GM06990 (cell line): ENCODE data around the gene C2CD4C.

Source experiments
- DNase-seq: peaks from one replicate; pipeline ENCODE4 v3.0.0-alpha.2; 2011; ENCODE audit not compliant: insufficient read length; ENCODE audit errors: extremely low read depth
- H3K27me3 ChIP-seq: replicated peaks from 2 replicates; pipeline ENCODE4 v1.6.0; 2011; ENCODE audit warnings: low read length; ENCODE audit not compliant: control insufficient read depth, insufficient read depth
- H3K36me3 ChIP-seq: 2 replicates; pipeline ENCODE4 v1.5.1; 2011; ENCODE audit warnings: low read length; ENCODE audit not compliant: control insufficient read depth, insufficient read depth
- H3K4me3 ChIP-seq: replicated peaks from 2 replicates; pipeline ENCODE4 v1.5.1; 2011; ENCODE audit warnings: low read depth, mild to moderate bottlenecking, control low read depth, low read length
- CTCF ChIP-seq: IDR thresholded peaks from 2 replicates; pipeline ENCODE4 v1.5.1; 2011; ENCODE audit warnings: low read length, control low read depth, mild to moderate bottlenecking, inconsistent platforms; ENCODE audit not compliant: insufficient read depth, poor library complexity, severe bottlenecking

C2CD4C gene

DNA sequence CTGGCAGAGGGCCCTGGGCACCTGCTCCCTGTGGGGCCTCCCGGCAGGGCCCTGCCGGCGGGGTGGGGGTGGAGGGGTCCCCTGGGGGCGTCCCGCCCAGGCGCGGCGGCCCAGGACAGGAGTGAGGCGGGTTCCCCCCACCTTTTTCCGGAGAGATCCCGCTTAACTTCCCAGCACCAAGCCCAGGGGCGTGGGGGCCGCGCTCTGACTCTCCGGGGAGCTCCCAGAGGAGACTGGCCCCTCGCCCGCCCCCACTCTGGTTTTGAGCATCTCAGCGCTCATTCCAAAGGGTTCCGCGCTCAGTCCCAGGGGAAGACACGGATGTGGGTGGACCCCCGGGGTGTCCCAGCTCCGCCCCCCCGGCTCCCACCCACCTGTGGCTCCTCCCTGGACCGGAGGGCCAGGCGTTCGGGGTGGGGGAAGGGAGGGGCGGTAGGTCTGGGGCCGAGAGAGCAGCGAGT is 476 bp downstream of the C2CD4C start:
- no peak for DNase-seq
- Histone ChIP-seq H3K4me3 (no peak overlapping the region), H3K36me3 (no peaks in the 10 kb centered on the region), H3K27me3 (no peaks in the 10 kb centered on the region)
- no peak for TF ChIP-seq CTCF

DNA sequence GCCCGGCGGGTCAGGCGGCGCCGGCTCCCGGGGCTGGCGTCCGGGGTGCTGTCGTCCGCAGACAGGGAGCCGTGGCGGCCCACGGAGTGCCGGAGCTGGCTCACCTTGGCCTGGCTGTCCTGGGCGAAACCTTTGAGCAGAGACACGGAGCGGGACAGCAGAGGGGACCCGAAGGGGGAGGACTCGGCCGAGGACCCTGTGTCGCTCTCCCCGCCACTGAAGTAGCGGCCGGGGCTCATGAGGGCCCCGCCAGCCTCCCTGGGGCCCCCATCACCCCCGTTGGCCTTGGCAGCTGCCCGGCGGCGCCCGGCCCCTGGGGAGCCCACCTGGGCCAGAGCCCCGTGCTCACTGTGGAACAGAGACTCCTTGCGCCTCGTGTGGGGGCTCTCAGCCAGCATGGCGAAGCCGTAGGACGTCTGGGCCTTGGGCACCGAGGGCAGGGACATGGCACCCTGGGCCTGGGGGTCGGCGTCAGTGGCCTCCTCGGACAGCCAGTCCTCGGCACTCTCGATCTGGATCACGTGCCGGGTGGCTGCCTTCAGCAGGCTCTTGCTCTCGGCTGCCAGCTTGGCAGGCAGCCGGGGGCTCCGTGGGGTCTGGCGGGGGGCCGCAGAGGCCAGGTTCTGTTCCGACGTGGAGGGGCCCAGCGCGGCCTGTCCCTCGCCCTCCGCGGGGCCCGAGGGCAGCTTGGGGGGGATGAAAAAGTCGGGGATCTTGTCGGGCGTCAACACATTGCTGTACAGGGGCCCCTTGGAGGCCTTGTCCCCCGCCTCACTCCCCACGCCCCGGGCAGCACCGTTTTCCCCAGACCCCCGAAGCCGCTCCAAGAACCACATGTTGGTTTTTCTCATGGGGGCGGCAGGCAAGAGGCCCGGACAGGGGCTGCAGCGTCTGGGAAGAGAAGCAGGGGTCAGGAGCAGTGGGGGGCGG is 1.2 kb downstream of the C2CD4C start:
- no peak for TF ChIP-seq CTCF
- no peak for DNase-seq
- no peak overlapping the region for H3K4me3 ChIP-seq
- no peaks in the 10 kb centered on the region for H3K27me3 ChIP-seq
- H3K36me3 ChIP-seq: no peaks in the 10 kb centered on the region

DNA sequence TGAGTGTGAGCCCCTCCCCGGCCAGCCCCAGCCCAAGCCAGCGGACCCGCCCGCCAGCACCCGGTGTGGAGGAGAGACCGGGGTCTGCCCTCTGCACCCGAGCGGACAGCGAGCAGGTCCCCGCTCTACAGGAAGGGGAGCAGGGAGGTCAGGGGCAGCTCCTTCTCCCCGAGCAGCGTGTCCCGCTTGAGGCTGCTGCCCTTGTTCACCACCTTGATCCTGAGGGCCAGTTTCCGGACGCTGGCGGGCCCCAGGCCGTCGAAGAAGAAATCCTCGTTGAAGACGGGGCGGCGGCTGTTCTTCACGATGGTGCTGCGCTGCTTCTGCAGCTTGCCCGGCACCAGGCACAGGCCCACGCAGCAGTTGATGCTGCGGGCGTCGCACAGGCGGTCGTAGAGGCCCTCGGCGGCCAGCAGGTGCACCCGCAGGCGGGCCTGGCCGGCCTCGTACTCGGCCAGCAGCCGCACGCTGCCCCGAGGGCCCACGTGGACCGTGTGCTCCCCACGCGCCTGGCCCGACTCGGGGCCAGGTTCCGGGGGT is 1.9 kb downstream of the C2CD4C start:
- H3K36me3 ChIP-seq: no peaks in the 10 kb centered on the region
- no peak for TF ChIP-seq CTCF
- no peak overlapping the region for H3K4me3 ChIP-seq
- DNase-seq: no peak
- H3K27me3 ChIP-seq: no peaks in the 10 kb centered on the region

- Histone ChIP-seq H3K36me3 (no peaks in the 10 kb centered on the region), H3K4me3 (no peak overlapping the region), H3K27me3 (no peaks in the 10 kb centered on the region)
- DNase-seq: no peak
- no peak for TF ChIP-seq CTCF
Observed at GRCh38 chr19:406135-406781, 2.7 kb downstream of the C2CD4C start.

DNA sequence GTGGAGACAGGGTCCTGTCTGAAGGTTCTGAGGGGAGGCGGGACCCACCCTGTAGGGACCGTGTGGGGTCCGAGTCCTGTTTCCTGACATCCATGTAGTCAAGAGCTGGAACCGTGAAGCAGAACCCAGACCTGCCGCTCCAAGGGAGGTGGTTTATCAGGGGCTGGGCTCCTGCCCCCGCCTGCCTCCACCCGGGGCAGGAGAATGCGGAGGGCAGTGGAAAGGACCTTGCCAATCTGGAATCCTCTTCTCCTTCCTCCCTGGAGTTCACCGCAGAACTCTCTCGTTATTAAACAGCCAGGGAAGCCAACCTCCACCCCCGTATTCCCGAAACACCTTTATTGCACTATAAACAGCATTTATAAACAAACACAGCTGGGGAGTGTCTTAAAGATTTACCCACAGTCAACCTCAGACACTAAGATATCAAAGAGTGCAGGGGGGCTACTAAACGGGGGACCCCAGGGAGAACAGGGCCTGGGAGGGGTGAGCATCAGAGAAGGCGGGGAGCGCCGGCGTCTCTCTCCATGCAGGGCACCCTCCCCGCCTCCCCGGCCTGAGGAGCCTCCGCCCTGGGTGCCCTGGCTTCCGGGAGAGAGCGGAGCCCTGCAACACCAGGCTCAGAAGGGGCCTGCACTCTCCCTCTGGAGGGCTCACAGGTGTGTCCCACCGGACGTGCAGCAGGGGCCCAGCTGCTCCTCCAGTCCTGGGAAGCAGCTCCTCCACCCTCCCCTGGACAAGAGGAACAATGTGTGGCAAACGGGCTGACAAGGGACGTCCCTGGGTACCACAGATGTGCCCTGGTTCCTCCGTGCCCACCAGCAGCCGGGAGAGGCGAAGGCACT is 3.6 kb downstream of the C2CD4C start:
- H3K4me3 ChIP-seq: no peak overlapping the region
- no peaks in the 10 kb centered on the region for H3K36me3 ChIP-seq
- no peak for DNase-seq
- H3K27me3 ChIP-seq: no peaks in the 10 kb centered on the region
- no peak for TF ChIP-seq CTCF
